ENCODE measurements around the gene PCDHGA9. TPM values are rescaled to one million over a fixed set of nuclear protein-coding genes. Genes with fewer than 3 reads are reported as not detected.
"Not testable (repeated sequence)": the region's sequence is repeated elsewhere in the genome, so short reads cannot be mapped to it uniquely, and the experiment has no call there.

PCDHGA9 gene
- total RNA-seq, 1 experiment from 2014 or later = 0.89 TPM

DNA sequence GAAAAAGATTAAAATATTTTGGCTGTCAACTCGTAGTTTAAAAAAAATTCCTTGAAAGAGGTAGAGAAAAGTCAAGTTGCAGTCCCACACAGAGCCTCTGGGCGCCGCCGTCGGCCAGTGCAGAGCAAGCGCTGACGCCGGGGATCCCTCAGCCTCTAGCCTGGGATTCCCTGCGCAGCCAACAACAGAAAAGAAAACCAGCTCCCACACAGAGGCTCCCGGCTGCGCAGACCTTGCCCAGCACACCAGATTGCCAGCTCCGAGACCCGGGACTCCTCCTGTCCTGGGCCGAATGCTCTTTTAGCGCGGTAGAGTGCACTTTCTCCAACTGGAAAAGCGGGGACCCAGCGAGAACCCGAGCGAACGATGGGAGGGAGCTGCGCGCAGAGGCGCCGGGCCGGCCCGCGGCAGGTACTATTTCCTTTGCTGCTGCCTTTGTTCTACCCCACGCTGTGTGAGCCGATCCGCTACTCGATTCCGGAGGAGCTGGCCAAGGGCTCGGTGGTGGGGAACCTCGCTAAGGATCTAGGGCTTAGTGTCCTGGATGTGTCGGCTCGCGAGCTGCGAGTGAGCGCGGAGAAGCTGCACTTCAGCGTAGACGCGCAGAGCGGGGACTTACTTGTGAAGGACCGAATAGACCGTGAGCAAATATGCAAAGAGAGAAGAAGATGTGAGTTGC is 15.1 kb downstream of the PCDHGA9 start, which contains the start of gene PCDHGB7:
Gene PCDHGB7, plus strand, starts transcription at position 184 of the 679 bp plus-strand sequence. Its CDS starts 183 bp downstream, at position 367.
- not testable (repeated sequence) for BruUV-seq (replicated peaks); H3K4me3 Mint-ChIP-seq (ENCODE audit: unreplicated experiment); H3K27me3 Mint-ChIP-seq (ENCODE audit: insufficient read depth, unreplicated experiment); H3K36me3 Mint-ChIP-seq (ENCODE audit: insufficient read depth, unreplicated experiment); H3K27ac Mint-ChIP-seq (ENCODE audit: low read depth, unreplicated experiment); H3K4me1 Mint-ChIP-seq (ENCODE audit: insufficient read depth, unreplicated experiment)
- peak; percentile 82 for DNase-seq (ENCODE audit: unreplicated experiment)
- intact Hi-C loops (cut with micrococcal nuclease) = loop anchor here (1.0 to 10.0 kb wide), 3 partner anchors 107 to 333 kb away; partner anchors contain the start of gene PCDHB14
- TF ChIP-seq, protein P1, sequence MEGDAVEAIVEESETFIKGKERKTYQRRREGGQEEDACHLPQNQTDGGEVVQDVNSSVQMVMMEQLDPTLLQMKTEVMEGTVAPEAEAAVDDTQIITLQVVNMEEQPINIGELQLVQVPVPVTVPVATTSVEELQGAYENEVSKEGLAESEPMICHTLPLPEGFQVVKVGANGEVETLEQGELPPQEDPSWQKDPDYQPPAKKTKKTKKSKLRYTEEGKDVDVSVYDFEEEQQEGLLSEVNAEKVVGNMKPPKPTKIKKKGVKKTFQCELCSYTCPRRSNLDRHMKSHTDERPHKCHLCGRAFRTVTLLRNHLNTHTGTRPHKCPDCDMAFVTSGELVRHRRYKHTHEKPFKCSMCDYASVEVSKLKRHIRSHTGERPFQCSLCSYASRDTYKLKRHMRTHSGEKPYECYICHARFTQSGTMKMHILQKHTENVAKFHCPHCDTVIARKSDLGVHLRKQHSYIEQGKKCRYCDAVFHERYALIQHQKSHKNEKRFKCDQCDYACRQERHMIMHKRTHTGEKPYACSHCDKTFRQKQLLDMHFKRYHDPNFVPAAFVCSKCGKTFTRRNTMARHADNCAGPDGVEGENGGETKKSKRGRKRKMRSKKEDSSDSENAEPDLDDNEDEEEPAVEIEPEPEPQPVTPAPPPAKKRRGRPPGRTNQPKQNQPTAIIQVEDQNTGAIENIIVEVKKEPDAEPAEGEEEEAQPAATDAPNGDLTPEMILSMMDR (IDR thresholded peaks at IDR 0.05; ENCODE audit: unreplicated experiment) = peak; percentile 50
- peaks cover 37% of the 10 kb centered on the region for H3K9me3 Mint-ChIP-seq (ENCODE audit: unreplicated experiment)
- CTCF ChIA-PET = interaction anchor here (0.6 to 5.5 kb wide), 27 partner anchors 12 to 695 kb away, joined by 3 to 38 read pairs (median 3); partner anchors contain the start of genes PCDHGA12, PCDHGC3 and TAF7
- POLR2A ChIA-PET = interaction anchor here (0.6 to 0.8 kb wide), 2 partner anchors 11 to 104 kb away, joined by 4 read pairs; no protein-coding TSS in a partner anchor

DNA sequence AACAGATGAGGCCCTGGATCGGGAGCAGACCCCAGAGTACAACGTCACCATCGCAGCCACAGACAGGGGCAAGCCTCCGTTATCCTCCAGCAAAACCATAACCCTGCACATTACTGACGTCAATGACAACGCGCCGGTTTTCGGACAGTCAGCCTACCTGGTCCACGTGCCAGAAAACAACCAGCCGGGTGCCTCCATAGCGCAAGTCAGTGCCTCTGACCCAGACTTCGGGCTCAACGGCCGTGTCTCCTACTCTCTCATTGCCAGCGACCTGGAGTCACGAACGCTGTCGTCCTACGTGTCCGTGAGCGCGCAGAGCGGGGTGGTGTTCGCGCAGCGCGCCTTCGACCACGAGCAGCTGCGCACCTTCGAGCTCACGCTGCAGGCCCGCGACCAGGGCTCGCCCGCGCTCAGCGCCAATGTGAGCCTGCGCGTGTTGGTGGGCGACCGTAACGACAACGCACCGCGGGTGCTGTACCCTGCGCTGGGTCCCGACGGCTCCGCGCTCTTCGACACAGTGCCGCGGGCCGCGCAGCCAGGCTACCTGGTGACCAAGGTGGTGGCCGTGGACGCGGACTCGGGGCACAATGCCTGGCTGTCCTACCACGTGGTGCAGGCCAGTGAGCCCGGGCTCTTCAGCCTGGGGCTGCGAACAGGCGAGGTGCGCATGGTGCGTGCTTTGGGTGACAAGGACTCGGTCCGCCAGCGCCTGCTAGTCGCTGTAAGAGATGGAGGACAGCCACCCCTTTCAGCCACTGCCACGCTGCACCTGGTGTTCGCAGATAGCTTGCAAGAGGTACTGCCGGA is 16.7 kb downstream of the PCDHGA9 start:
- TF ChIP-seq, protein P1 (IDR thresholded peaks at IDR 0.05; ENCODE audit: unreplicated experiment) = no peak
- Mint-ChIP-seq H3K4me3 (ENCODE audit: unreplicated experiment) (no peak overlapping the region), H3K9me3 (ENCODE audit: unreplicated experiment) (peaks cover 25% of the 10 kb centered on the region), H3K27ac (ENCODE audit: low read depth, unreplicated experiment) (no peak overlapping the region), H3K27me3 (ENCODE audit: insufficient read depth, unreplicated experiment) (no peaks in the 10 kb centered on the region), H3K36me3 (ENCODE audit: insufficient read depth, unreplicated experiment) (no peaks in the 10 kb centered on the region), H3K4me1 (ENCODE audit: insufficient read depth, unreplicated experiment) (no peaks in the 10 kb centered on the region)
- ChIA-PET POLR2A (no interaction called here), CTCF (interaction anchor here (0.5 to 3.4 kb wide), 5 partner anchors 56 to 148 kb away, joined by 3 to 31 read pairs (median 6); partner anchors contain the start of genes PCDHGC3 and TAF7)
- BruUV-seq (replicated peaks) = no TSS peak
- DNase-seq (ENCODE audit: unreplicated experiment) = no peak
- intact Hi-C loops (cut with micrococcal nuclease) = loop anchor here (10.0 kb wide), 2 partner anchors 194 to 334 kb away; partner anchors contain the start of gene PCDHB14

DNA sequence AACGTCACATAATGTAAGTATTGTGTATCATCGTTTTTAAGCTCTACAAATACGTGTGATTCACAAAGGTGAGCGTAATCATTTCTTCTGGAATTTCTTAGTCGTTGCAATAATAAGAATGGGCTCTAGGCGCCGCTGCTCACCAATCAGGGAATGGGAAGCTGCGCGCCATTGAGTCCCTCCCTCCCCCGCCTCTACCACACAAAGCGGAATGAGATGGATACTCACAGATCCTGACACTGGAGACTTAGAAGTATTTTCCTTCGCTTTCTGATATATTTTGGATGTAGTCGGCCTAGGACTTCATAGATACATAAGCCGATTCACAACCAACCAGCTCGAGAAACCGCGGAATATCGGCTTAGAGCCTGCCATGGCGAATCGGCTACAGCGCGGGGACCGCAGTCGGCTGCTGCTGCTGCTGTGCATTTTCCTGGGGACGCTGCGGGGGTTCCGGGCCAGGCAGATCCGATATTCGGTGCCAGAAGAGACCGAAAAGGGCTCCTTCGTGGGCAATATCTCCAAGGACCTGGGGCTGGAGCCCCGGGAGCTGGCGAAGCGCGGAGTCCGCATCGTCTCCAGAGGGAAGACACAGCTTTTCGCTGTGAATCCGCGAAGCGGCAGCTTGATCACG is 18.4 kb downstream of the PCDHGA9 start, which contains the start of gene PCDHGA11:
Gene PCDHGA11, plus strand, starts transcription at position 197 of the 634 bp plus-strand sequence. Its CDS starts 177 bp downstream, at position 374.
- no TSS peak for BruUV-seq (replicated peaks)
- DNase-seq (ENCODE audit: unreplicated experiment) = peak; percentile 33
- Mint-ChIP-seq H3K27me3 (ENCODE audit: insufficient read depth, unreplicated experiment) (no peaks in the 10 kb centered on the region), H3K36me3 (ENCODE audit: insufficient read depth, unreplicated experiment) (no peaks in the 10 kb centered on the region), H3K9me3 (ENCODE audit: unreplicated experiment) (peaks cover 29% of the 10 kb centered on the region), H3K27ac (ENCODE audit: low read depth, unreplicated experiment) (no peak within 1 kb of the TSS), H3K4me3 (ENCODE audit: unreplicated experiment) (no peak within 1 kb of the TSS), H3K4me1 (ENCODE audit: insufficient read depth, unreplicated experiment) (no peaks in the 10 kb centered on the region)
- ChIA-PET CTCF (interaction anchor here (0.5 to 2.6 kb wide), 10 partner anchors 9 to 236 kb away, joined by 3 to 9 read pairs (median 4); partner anchors contain the start of genes PCDHGA12 and PCDHGC3), POLR2A (no interaction called here)
- intact Hi-C loops (cut with micrococcal nuclease) = no loop called here
- TF ChIP-seq, protein P1 (IDR thresholded peaks at IDR 0.05; ENCODE audit: unreplicated experiment) = peak; percentile 18
